ENCODE data around the gene CMIP.
A peak's percentile ranks its signal among the peaks of the same experiment; 100 is the strongest.
"Not testable (repeated sequence)": the region's sequence is repeated elsewhere in the genome, so short reads cannot be mapped to it uniquely, and the experiment has no call there.

Gene CMIP

GRCh38 chr16:81686391-81687130 is 242.0 kb downstream of the CMIP start:
- no peak for DNase-seq (ENCODE audit: low spot score)

DNA sequence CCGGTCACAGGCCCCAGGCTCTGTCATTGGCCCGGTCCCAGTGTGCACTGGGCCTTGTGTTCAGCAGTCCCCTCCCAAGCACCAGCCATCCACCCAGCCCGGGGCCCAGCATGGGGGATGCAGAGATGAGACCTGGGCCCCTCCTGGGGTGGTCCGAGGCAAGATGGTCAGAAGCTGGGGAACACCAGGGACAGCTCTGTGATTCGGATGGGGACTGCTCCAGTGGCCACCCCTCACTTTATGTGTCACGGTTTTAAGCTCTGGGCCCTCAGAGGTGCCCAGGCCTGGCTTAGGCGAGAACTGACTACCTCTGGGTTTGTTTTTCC is 242.5 kb downstream of the CMIP start:
- no peak for DNase-seq (ENCODE audit: low spot score)

- peak; percentile 37 for DNase-seq (ENCODE audit: low spot score)
Observed at GRCh38 chr16:81688182-81688581, 243.6 kb downstream of the CMIP start.

DNA sequence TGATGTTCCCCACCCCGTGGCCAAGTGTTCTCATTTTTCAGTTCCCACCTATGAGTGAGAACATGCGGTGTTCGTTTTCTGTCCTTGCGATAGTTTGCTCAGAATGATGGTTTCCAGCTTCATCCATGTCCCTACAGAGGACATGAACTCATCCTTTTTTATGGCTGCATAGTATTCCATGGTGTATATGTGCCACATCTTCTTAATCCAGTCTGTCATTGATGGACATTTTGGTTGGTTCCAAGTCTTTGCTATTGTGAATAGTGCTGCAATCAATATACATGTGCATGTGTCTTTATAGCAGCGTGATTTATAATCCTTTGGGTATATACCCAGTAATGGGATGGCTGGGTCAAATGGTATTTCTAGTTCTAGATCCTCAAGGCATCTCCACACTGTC is 244.2 kb downstream of the CMIP start:
- not testable (repeated sequence) for DNase-seq (ENCODE audit: low spot score)

DNA sequence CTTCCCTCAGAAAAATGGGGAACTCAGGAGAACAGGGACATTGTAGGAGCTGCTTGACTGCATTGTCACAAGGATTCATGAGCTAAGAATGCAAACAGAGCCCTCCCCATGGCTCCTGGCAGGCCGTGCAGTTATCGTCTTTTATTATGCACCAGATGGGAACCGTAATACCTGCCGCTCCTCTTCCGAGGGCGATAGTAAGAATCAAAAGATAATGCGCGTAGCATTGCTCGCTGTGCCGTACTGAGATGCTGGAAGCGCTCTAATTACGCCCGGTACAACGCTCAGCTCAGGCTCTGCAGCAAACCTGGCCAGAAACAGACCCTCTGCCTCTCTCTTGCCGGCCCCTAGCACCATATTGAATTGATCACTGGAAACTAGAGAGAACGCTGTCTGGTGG is 247.4 kb downstream of the CMIP start:
- DNase-seq (ENCODE audit: low spot score): no peak

GRCh38 chr16:81692571-81692970 is 248.0 kb downstream of the CMIP start:
- DNase-seq (ENCODE audit: low spot score): no peak

DNA sequence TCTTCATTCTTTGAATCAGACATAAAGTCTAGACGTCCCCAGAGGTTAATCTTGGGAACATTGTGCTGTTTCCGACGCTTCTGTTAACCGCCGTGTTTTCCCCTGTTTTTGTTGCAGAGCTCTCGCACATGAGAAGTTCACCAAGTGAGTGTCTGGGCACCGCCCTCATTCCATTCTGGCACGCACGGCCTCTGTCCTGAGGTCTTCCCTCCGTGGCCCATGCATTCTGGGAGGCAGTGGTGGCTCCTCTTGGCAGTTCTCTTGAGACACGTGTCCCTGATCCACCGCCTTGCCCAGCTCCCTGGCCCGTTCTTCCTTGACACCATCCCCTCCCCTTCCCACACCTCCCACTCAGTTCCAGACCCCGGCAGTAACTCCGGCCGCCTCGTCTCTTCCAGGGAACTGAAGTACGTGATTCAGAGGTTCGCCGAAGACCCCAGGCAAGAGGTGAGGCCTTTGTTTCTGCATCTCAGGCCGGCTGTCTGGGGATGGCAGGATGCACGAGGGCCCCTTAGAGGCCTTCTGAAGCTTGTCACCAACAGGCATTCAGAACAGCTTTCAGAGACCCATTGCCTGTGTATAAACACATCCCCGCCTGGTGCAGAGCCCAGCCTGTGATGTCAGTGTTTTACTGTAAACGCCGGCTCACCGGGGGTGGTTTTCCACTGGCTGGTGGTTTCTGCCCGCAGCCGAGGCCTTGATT is 248.6 kb downstream of the CMIP start:
- DNase-seq (ENCODE audit: low spot score): no peak

GRCh38 chr16:81693744-81694303 is 249.2 kb downstream of the CMIP start:
- no peak for DNase-seq (ENCODE audit: low spot score)

DNA sequence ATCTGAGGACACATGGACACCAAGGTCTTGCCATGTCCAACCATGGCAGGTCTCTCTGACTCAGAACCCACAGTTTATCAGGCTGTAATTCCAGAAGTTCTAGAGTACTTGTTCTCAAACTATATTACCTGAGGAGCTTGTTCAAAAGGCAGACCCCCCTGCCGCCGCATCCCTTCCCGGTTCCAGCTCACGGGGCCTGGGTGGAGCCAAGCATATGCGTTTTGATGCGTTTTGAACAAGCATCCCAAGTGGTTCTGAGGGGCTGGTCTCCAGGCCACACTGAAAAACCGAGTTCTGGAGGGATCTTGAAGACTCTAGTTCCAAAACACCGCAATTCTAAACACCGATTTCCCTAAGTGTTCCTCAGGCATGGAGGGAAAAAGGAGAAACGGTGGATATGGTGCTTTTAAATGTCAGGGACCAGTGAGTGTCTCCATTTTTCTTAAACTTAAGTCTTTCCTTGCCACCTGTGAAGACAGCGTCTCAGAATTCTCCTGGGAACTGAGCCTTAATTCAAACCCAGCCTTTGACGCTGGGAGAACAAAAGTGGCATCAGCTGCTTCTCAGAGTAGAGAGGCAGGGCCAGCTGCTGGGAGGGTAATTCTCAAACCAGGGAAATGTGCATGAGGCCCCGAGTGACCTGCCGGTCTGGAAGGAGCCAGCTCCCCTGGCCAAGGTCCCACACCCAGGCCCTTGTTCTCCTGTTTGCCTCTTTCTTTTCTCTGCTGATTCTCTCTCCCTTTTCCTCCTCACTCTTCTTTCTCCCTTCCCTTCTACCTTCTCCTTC is 250.1 kb downstream of the CMIP start:
- no peak for DNase-seq (ENCODE audit: low spot score)

DNA sequence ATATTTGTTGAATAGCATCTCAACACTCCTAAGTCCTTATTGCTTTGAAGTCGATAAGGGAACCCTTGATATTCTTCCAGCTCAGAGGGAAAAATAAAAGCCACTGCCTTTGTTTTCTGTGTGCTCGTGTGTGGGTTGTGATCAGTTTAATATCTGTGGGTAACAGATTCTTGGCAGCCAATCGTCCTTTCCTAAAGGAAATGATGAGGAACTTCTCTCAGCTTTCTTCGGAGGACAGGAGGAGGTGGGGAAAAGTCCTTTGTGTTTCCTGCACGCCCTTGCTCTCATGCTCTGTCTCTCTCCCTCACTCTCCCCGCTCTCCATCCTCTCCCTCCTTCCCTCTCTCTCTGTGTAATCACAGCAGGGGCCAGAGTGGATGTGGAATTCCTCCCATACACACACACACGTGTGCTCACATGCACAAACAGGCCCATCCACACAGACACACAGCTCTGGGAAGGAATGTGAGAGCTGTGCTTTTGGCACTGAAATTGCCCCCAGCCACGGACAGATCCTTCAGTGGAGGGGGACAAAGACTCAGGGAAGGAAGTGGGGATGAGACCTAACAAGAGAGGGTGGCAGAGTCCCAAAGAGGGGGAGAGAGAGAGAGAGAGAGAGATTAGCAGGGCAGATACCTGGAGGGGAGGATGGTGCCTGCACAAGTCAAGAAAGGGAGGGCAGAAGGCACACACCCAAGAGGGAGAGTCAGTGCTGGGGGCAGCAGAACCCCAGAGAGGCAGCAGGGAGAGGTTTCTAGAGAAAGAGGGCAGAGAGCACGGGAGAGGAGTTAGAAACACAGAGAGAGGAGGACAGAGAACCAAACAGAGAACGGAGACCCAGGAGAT is 250.9 kb downstream of the CMIP start:
- DNase-seq (ENCODE audit: low spot score): no peak

- no peak for DNase-seq (ENCODE audit: low spot score)
Observed at GRCh38 chr16:81696166-81696960, 251.8 kb downstream of the CMIP start.

DNA sequence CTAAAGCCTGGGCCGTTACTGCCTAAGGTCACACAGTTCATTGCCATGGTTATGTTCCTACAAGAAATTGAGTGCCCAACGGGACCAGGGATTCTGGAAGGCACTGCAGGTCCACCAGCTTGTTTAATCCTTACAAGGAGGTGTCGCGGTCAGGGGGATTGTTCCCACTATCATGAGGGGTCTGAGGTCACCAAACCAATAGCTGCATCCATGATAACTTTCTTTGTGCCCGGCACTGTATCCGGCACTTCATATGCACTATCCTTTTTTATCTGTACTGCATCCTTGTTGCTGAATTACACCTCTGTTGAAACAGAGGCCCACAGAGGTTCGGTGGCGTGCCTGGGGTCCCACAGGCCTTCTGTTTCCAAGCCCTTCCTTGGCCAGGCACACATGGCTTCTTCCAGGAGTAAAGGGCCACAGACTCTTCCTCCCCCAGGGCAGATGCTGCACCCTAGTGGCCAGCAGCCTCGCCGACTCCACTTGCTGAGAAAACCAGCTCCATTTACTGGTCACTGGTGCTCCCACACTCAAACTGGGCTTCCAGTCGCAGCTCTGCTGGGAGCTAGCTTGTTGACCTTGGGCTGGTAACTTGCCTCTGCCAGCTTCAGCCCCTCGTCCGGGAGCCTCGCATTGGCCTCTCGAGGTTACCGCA is 252.5 kb downstream of the CMIP start:
- peak; percentile 61 for DNase-seq (ENCODE audit: low spot score)

- no peak for DNase-seq (ENCODE audit: low spot score)
Observed at GRCh38 chr16:81697616-81698309, 253.2 kb downstream of the CMIP start.

- DNase-seq (ENCODE audit: low spot score): no peak
Observed at GRCh38 chr16:81698310-81698641, 253.7 kb downstream of the CMIP start.

DNA sequence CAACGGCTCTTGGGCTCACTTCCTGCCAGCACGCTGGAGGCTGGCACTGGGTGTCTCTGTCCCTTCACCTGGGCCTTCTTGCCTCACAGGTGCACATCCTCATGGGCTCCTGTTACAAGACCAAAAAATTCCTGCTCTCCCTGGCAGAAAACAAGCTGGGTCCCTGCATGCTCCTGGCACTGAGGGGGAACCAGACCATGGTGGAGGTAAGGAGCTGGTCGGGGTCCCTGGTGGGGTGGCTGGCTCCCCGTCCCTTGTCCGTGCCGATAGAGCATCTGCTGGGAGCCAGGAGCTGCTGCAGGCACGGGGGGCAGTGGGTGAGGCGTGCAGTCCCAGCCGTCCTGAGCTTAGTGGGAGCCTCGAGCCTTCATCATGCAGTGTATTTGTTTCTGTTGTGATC is 255.0 kb downstream of the CMIP start:
- no peak for DNase-seq (ENCODE audit: low spot score)

DNA sequence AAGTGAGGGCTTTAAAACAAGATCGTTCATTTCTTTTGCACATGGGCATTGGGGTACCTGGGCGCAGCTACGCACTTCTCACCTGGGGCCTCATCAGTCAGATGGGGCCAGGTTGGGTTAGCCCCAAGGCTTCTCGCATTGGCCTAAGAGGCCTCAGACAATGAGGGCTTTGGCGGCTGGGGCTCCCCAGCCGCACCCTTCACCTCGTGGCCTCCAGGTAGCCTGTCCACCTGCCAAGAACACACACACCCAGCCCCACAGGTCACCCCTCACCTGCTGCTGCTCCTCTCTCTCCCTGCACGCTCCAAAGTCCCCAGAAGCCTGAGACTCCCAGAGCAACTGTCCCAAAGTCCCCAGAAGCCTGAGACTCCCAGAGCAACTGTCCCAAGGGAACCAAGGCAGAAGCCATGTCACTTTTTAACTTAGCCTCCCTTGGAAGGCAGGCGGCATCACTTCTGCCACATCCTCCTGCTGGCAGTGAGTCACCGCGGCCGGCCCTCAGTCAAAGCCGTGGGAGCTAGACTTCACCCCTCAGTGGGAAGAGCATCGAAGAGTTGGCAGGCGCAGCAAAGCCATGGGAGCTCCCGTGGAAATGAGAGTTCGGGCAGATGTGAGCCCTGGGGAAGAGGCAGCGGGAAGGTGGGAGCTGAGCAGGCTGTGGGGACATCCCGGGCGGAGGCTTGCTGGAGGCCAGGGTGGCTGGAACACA is 255.6 kb downstream of the CMIP start:
- no peak for DNase-seq (ENCODE audit: low spot score)

DNA sequence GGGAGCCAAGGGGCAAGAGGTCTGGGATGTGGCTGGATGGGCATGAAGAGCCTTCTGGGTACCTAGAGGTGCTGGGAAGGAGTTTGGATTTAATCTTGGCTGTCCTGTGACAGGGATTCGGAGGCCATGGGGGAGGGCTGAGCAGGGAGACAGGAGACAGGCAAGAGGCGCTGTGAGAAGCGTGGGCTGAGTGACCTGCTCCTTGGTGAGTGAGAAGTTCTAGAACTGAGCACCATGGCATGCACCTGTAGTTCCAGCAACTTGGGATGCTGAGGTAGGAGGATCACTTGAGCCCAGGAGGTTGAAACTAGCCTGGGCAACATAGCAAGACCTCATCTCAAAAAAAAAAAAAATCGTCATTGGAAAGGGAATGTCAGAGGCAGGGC is 256.2 kb downstream of the CMIP start:
- no peak for DNase-seq (ENCODE audit: low spot score)

DNA sequence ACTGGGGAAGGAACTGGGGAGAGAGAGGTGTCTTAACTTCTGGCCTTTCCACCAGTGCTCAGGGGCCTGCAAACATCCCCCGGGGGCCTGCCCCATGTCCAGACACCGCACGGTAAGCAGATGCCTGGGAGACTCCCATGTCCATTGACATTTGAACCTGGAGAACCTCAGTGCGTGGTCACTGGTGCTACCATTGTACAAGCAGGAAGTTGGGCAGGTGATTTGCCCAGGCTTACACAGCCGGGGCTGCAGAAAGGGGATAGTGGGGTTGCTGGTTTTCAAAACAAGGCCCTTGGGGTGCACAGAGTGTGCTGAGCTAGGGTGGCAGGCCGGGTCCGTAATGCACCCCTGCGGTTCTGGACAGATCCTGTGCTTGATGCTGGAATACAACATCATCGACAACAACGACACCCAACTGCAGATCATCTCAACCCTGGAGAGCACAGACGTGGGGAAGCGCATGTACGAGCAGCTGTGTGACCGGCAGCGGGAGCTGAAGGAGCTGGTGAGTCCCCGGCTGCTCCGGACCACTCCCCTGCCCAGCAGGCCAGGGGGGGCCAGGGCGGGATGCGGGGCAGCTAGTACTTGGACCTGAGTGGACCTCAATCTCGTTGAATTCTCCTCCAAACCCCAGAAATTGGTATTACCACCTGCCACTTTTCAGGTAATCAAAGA is 256.8 kb downstream of the CMIP start:
- DNase-seq (ENCODE audit: low spot score): no peak

DNA sequence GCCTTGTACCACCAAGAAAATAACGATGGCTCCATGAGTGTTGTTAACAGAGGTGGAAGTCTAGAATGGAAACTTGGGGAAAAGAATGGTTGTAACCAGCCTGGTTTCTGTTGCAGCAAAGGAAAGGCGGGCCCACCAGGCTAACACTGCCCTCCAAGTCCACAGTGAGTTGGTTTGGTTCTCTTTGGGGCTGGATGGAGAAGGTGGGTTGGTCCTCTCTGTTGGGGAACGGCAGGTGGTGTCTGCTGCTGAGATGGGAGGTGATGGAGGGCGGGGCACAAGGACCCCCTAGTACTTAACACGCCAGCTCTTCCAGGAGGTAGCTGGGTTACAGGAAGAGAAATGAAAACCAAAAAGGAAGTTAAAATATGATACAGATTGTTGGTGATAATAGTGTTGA is 257.9 kb downstream of the CMIP start:
- DNase-seq (ENCODE audit: low spot score): no peak

Measured in RKO (cell line).